GM21423 (cell line): Measurements from ENCODE around the gene SCART1.

Experiments
- ATAC-seq: cut with Tn5 transposase; IDR thresholded peaks from one replicate; pipeline ENCODE4 v1.9.1; 2021; ENCODE audit warnings: mild to moderate bottlenecking, moderate library complexity; ENCODE audit not compliant: unreplicated experiment

Gene SCART1

DNA sequence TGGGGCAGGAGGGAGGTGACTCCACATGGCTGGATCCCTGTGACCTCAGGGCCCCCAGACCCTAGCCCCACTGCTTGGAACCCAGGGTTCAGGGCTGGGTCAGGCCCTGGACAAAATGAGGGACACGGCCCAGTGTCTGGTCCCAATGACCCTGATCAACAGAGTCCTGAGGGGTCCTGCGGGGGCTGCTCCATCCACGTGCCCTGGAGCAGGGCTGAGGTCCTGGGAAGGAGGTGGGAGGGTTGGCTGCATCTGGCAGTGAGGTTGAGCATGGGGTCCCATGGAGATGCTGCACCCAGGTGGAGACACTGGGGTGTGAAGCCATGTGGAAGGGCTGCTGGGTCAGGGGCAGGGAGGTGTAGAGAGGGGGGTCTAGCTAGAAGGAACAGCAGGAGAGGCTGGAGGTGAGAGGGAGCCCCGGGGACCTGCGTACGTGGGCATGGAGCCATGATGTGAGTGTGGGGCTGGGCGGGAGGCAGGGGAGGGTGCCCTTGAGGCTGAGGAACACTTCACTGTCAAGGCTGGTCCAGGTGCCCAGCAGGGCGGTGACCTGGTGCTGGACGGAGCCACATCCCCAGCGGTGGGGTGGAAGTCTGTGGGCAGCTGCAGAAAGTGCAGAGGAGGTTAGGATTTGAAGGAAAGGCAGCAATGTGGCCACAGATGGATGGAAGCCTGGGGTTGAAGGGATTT, 604 bp downstream of the SCART1 start:
- ATAC-seq = no peak

DNA sequence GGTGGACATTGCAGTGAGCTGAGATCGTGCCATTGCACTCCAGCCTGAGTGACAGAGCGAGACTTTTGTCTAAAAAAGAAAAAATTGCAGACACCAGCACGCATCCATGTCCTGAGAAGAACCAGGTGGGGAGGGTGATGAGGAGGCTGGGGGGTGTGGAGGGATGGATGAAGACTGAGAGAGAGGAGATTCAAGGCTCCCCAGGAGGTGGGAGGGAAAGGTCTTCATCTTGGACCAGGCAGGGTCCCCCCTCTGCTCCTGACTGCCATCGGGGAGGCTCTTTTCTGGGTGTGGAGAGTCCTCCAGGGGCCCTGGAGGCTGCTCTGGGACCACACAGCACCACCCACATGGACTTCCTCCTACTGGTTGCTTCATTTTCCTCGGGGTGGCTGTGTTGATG, 1.5 kb downstream of the SCART1 start:
- ATAC-seq = no peak

DNA sequence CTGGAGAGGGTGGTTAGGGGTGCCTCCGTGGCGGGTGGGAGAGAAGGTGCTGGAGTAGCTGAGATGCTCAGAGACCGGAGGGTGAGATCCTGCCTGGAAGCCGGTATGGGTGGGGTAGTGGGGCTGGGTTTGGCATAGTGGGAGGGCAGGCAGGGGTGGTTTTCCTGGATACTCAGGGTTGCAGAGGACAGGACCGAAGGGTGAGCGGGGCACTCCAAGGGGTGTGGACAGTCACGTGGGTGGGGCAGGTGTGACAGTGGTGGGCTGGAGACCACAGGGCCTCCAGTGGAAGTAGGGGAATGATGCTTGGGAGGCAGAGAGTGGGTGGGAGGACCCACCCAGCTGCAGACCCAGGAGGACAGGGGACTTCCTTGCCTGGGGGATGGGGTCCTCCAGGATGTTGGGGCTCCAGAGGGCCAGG, 1.9 kb downstream of the SCART1 start:
- ATAC-seq = no peak

DNA sequence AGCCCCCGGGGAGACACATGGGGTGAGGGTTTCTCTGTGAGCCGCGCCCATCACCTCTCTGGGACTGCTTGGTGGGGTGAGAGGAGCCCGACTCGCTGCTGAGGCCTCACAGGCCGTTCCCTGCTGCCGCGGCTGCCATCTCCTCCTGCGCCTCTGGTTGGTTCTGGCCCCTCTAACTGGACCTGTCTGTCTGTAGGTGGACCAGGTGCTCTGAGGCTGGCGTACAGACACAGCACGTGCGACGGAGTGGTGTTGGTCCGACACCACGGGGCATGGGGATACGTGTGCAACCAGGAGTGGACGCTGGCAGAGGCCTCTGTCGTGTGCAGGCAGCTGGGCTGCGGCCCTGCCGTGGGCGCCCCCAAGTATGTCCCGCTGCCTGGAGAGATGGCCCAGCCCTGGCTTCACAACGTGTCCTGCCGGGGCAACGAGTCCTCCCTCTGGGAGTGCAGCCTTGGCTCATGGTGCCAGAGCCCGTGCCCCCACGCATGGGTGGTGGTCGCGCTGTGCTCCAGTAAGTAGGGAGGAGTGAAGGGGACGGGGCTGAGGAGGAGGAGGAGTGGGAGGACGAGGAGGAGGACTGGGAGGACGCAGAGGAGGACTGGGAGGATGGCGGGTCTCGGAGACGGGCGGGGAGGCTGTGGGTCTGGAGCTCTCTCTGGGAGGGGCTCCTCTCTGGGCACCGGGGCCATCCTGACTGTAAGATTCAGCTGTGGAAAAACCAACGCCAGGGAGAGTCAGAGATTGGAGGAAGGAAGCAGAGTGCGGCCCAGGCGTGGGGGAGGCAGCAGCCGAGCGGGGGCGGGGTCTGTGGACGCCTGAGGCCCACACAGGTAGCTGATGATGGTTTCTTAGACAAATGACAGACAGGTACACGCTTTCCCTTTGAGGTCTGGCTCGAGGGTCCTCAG, 2.6 kb downstream of the SCART1 start:
- no peak for ATAC-seq

DNA sequence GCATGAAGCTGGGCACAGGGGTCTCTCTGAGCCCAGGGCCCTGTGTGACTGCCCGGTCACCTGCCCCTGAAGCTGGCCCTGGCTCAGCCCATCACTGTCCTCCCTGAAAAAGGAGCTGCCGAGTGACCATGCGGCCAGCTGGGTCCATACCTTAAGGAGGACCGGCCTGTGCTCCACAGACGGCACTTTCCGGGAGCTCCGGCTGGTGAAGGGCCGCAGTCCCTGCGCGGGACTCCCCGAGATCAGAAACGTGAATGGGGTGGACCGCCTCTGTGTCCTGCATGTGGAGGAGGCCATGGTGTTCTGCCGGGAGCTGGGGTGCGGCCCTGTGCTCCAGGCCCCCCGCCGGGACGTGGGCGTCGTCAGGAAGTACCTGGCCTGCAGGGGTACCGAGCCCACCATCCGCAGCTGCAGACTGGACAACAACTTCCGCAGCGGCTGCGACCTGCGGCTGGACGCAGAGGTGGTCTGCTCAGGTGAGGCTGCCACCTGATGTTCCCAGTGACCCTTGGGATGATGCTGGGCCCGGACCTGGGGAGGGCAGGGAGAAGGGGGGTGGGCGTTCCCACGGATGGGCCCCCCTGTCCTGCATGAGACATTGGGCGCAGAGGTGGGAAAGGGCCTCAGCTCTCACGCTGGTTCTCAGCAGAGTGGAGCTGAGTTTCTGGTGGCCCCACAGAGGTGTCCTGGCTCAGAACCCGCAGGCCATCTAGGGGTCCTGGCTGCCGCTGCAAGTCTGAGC, 3.5 kb downstream of the SCART1 start:
- no peak for ATAC-seq

DNA sequence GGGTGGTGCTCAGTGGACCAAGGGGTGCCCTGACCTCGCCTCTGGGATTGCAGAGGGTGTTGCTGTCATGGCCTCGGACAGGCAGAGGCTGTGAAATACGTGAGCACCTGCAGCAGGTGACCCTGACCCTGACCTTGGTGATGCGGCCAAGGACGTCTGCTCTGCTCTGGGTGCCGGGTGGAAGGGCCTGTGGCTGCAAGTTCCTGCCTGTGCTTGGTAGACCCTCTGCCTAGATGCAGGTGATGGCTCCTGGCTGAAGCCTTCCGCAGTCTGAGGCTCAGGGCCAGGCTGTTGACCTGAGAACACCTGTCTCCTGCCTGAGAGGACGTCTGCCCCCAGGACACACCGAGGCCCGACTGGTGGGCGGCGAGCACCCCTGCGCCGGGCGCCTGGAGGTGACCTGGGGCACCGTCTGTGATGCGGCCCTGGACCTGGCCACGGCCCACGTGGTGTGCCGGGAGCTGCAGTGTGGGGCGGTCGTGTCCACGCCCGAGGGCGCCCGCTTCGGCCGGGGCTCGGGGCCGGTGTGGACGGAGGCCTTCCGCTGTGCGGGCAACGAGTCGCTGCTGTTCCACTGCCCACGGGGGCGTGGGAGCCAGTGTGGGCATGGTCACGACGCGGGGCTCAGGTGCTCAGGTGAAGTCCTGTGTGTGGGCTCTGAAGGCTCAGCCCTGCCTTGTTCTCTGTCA, 4.4 kb downstream of the SCART1 start:
- ATAC-seq = no peak

DNA sequence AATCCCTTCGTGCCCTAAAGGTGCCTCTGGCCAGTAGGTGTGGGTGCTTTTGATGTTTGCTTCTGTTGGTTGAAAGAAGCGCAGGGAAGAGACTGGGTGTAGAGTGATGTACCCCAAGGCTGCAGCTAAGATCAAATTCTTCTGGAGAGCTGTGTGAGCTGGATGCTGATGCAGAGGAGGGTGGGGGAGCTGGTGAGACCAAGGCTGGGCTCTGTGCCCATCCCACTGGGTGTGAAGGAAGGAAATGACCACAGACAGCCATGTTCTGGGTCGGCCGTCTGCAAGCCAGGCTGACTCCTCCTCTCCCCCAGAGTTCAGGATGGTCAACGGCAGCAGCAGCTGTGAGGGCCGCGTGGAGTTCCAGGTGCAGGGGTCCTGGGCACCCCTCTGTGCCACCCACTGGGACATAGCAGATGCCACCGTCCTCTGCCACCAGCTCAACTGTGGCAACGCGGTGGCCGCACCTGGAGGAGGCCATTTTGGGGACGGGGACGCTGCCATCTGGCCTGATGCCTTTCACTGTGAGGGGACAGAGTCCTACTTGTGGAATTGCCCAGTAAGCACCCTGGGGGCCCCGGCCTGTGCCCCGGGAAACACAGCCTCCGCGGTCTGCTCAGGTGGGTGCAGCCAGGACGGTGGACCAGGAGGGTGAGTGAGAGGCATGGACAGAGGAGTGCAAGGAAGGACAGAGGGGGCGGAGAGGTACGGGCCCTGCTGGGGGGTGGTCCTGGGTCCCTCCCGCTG, 5.1 kb downstream of the SCART1 start:
- ATAC-seq = no peak

DNA sequence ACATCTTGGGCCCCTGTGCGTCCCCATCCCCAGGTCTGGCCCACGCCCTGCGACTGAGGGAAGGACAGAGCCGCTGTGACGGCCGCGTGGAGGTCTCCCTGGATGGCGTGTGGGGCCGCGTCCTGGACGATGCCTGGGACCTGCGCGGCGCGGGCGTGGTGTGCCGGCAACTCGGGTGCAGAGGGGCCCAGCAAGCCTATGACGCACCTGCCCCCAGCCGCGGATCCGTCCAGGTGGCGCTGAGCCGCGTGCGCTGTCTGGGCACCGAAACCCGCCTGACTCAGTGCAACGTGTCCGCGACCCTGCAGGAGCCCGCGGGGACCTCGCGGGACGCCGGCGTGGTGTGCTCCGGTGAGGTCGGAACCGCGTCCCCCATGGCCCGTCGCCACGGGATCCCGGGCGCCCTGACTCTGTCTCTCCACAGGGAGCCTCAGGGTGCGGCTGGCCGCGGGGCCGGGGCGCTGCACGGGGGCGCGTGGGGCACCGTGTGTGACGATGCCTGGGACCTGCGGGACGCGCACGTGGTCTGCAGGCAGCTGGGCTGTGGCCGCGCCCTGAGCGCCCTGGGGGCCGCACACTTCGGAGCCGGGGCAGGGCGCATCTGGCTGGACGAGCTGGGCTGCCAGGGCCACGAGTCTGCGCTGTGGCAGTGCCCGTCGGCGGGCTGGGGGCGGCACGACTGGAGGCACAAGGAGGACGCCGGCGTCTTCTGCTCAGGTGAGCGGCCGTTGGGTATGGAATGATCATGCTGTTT, 5.9 kb downstream of the SCART1 start:
- ATAC-seq = no peak

DNA sequence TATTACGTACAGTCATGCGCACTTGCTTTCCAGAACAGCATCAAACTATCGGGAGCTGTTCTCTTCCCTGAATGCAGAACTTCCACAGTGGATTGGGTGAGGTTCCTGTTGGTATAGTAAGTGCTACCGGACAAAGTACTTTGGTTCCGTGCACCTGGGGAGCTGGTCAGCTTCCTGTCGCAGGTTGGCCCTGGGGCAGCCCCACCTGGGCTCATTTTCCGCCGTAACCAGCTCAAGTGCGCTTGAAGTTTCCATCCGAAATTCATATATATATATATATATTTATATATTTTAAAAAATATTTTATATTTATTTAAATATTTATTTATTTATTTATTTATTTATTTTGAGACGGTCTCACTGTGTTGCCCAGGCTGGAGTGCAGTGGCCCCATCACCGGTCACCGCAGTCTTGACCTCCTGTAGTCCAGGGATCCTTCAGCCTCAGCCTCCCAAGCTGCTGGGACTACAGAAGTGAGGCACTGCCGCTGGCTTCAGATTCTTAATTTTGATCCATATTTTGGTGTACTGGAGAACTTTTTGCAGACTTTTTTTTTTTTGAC, 6.5 kb downstream of the SCART1 start:
- ATAC-seq = no peak

DNA sequence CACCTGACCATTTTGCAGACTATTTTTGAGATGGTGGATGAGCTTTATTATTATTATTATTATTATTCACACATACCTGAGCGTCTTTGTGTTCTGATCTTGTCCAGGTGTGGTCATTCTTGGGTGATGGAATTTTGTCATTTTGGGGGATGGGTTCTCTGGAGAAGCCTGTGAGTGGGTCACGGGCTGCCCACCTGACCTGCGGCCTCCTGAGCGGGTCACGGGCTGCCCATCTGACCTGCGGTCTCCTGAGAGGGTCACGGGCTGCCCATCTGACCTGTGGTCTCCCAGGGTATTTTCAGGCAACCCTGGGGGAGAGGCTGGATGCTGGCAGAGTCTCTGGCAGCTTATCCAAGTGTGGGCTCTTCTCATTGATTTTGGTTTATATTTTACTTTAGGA, 7.3 kb downstream of the SCART1 start:
- no peak for ATAC-seq

DNA sequence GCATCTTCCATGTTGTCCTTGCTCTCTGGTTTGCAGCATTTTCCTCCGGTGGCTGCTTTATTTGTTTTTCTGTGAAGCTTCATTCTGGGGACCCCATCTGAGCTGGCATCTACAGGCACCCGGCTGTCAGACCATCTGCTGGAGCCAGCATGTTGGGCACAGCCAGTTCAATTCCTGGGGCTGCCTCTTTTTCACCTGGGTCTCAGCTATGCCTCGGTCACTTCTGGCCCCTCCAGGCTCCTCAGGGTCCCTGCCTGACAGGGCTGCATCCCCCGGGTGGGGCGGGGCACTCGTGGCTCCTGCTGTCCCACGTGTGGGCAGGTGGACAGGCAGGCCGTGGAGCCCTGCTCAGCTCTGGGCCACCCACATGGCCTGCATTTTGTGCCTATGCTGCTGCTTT, 8.1 kb downstream of the SCART1 start:
- ATAC-seq = no peak

DNA sequence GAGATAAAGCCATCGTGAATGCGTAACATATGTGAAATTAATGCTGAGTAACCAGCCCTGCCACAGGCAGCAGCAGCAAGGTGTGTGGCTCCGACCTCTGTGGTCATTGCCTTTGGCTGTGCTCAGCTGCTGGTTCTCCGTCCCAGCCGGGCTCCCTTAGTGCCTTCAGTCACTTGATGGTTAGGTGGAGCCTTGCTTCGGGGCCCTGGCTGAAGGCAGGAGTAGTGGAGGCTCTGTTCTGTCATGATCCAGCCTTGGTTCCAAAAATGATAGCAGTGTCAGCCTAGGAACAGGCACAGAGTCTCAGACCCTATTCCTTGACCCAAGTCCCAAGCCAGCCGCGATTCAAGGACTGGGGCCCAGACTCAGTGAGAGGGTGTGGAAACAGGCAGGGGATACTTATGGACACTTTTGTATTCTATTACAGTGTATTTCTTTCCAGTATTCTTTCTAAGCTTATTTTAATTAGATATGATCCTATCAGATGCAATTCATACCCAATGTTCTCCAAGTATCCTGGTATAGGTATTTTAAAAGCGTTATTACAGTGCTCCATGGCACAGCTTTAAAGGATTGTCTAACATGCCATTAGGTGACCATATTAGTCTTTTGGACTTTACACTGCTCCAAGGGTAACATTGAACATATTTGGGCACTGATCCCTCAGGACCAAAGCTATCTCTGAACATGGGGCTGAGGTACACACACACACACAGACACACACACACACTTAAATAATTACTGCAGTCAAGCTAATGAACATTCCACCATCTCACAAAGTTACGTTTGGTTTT, 9.0 kb downstream of the SCART1 start:
- no peak for ATAC-seq

DNA sequence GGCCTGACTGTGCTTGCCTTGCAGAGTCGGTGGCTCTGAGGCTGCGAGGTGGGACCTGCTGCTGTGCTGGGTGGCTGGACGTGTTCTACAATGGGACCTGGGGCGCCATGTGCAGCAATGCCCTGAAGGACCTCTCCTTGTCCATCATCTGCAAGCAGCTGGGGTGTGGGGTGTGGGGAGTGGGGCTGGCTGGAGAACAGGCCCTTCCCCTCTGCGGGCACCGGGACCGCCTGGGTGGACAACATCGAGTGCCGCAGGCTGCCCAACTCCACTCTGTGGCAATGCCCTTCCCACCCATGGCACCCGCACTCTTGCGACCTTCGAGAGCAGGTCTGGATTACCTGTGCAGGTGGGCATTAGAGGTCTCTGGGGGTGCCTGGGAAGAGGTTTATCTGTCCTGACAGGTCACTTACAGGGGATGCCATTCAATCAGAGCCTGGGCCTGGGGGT, 10.9 kb downstream of the SCART1 start:
- ATAC-seq = no peak

DNA sequence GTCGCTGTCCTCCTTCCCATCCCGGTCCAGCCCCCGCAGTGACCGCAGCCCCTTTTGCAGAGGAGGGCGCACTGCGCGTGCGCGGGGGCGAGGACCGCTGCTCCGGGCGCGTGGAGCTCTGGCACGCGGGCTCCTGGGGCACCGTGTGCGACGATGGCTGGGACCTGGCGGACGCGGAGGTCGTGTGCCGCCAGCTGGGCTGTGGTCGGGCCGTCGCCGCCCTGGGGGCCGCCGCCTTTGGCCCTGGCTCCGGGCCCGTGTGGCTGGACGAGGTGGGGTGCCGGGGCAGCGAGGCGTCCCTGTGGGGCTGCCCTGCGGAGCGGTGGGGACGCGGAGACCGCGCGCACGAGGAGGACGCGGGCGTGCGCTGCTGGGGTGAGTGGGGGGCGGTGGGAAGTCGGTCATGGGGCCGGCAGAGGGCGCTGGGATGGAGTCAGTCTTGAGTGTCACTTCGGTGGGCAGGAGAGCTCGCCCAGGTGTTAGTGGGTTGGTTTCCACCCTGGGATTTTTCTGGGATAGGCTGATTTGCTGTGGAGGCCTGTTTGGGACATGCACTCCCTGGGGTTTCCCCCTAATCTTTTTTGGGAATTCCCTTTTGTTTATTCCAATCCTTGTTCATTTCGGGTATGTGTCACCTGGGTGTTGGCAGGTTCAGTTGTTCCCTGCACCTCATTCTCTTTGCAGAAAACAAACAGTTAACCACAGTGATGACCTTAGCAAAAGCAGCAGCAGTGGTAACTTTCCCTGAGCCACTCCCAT, 11.6 kb downstream of the SCART1 start:
- no peak for ATAC-seq

DNA sequence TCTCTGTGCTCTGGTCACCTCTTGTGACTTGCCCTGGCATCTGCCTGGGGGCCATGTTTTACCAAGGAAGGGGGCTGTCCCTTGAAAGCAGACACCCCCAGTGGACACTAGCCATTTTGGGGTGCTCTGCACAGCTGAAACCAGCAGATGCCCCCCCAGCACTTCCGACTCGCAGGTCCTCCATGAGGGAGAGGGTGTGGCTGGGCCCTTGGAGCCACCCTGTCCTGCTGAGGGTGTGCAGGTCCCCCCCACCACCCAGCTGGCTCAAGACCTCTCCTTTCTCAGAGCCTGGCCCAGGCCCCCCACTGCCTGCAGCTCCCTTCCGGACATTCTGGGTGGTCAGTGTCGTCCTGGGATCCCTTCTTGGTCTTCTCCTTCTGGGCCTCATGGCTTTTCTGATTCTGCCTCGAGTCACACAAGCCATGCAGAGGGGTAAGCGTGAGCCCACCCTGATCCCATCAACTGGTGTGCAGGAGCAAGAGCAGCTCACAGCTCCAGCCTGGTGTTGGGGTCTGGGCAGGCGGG, 12.3 kb downstream of the SCART1 start:
- ATAC-seq = no peak

DNA sequence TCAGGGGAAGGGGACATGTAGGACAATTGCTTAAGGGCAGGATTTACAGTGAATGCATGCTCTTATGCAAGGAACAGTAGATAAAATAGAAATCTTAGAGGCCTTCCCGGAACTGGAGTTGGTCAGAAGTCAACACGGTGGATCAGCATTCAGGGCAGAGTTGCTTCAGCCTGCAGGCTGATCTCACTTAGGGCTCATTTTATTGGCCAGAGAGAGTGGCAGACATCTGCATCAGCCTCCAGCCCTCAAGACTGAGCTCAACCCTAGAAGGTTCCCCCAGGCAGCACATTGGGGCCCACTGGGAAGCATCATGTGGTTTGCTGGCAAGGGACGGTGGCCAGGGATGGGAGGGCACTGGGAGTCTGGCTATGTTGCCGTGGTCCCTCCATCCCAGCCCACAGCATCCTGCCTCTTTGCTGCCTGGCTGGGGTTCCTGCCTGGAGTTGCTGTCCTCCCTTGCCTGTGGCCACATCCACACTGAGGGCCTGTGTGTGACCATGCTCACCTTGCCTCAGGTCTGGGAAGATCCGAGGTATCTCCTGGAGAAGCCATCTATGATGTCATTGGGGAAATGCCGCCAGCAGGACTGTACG, 13.0 kb downstream of the SCART1 start:
- ATAC-seq = no peak

DNA sequence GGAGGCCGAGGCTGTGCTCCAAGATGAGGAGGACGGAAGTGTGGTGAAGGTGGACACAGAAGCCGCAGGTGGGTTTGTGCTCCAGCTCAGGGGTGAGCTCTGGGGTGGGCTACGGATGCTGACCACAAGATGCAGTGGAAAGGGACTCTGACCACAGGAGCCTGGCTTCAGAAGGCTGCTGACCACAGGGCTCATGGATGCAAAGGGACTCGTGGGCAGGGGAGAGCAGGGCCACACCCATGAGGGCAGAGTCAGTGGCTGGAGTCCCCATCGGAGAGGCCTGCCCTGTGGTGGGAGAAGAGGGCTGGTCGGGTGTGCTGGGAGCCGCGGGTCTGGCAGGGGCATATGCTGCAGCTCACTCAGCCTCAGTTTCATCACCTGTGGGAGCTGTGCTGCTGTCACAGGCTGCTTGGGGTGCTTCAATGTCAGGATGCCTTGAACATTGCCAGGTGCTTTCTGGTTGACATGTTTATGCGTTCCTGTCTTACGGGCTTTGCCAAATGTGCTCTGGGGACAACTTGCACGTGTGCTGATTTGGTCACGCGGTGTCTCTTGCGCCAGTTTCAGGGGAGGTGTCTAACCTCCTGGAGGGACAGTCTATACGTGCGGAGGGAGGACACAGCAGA, 13.7 kb downstream of the SCART1 start:
- no peak for ATAC-seq
